Stimulated activated naive CD8-positive, alpha-beta T cell treated with anti-CD3 and anti-CD28 coated beads, Interleukin-15, Interleukin-2, amounts not matched to agents 100 ng/mL and 50 ng/mL, for 24 hours (primary cell): ENCODE measurements around the gene BCL2L15.

Experiments used
- H3K27ac Mint-ChIP-seq: one replicate; pipeline ENCODE4 v1.8.0; 2021; ENCODE audit warnings: mild to moderate bottlenecking, mixed read lengths
- H3K27me3 Mint-ChIP-seq: one replicate; pipeline ENCODE4 v1.8.0; 2021; ENCODE audit warnings: mixed read lengths
- H3K36me3 Mint-ChIP-seq: one replicate; pipeline ENCODE4 v1.8.0; 2021; ENCODE audit warnings: low read depth, mixed read lengths
- H3K4me1 Mint-ChIP-seq: one replicate; pipeline ENCODE4 v1.8.0; 2021; ENCODE audit warnings: low read depth, mixed read lengths
- H3K4me3 Mint-ChIP-seq: one replicate; pipeline ENCODE4 v1.8.0; 2021; ENCODE audit warnings: mild to moderate bottlenecking, mixed read lengths
- H3K9me3 Mint-ChIP-seq: one replicate; pipeline ENCODE4 v1.8.0; 2021; ENCODE audit warnings: mixed read lengths

The BCL2L15 gene

GRCh38 chr1:113895098-113895497, 7.7 kb upstream of the BCL2L15 start:
- H3K27me3 Mint-ChIP-seq: no peaks in the 10 kb centered on the region
- H3K4me3 Mint-ChIP-seq: no peak overlapping the region
- H3K4me1 Mint-ChIP-seq: peaks cover 21% of the 10 kb centered on the region
- no peaks in the 10 kb centered on the region for H3K9me3 Mint-ChIP-seq
- no peak overlapping the region for H3K27ac Mint-ChIP-seq
- H3K36me3 Mint-ChIP-seq: peaks cover 66% of the 10 kb centered on the region

- no peaks in the 10 kb centered on the region for H3K27me3 Mint-ChIP-seq
- peaks cover 9% of the 10 kb centered on the region for H3K4me1 Mint-ChIP-seq
- no peak overlapping the region for H3K27ac Mint-ChIP-seq
- no peak overlapping the region for H3K4me3 Mint-ChIP-seq
- H3K9me3 Mint-ChIP-seq: no peaks in the 10 kb centered on the region
- H3K36me3 Mint-ChIP-seq: peaks cover 47% of the 10 kb centered on the region
Measured at GRCh38 chr1:113893267-113893666, 5.9 kb upstream of the BCL2L15 start.

- H3K9me3 Mint-ChIP-seq: no peaks in the 10 kb centered on the region
- peaks cover 40% of the 10 kb centered on the region for H3K36me3 Mint-ChIP-seq
- H3K4me3 Mint-ChIP-seq: no peak overlapping the region
- H3K27ac Mint-ChIP-seq: no peak overlapping the region
- peaks cover 12% of the 10 kb centered on the region for H3K4me1 Mint-ChIP-seq
- no peaks in the 10 kb centered on the region for H3K27me3 Mint-ChIP-seq
Measured at GRCh38 chr1:113891631-113892220, 4.3 kb upstream of the BCL2L15 start.

GRCh38 chr1:113890816-113891215, 3.4 kb upstream of the BCL2L15 start:
- H3K27me3 Mint-ChIP-seq: no peaks in the 10 kb centered on the region
- no peaks in the 10 kb centered on the region for H3K9me3 Mint-ChIP-seq
- H3K27ac Mint-ChIP-seq: no peak overlapping the region
- H3K4me1 Mint-ChIP-seq: peaks cover 12% of the 10 kb centered on the region
- no peak overlapping the region for H3K4me3 Mint-ChIP-seq
- H3K36me3 Mint-ChIP-seq: peaks cover 31% of the 10 kb centered on the region

GRCh38 chr1:113886417-113887401, 672 bp downstream of the BCL2L15 start:
- Mint-ChIP-seq H3K27ac (no peak overlapping the region), H3K9me3 (no peaks in the 10 kb centered on the region), H3K36me3 (peaks cover 9% of the 10 kb centered on the region), H3K4me3 (no peak overlapping the region), H3K27me3 (no peaks in the 10 kb centered on the region), H3K4me1 (peaks cover 12% of the 10 kb centered on the region)

- peaks cover 4% of the 10 kb centered on the region for H3K36me3 Mint-ChIP-seq
- no peaks in the 10 kb centered on the region for H3K9me3 Mint-ChIP-seq
- H3K4me1 Mint-ChIP-seq: peaks cover 34% of the 10 kb centered on the region
- H3K27me3 Mint-ChIP-seq: no peaks in the 10 kb centered on the region
- H3K27ac Mint-ChIP-seq: no peak overlapping the region
- no peak overlapping the region for H3K4me3 Mint-ChIP-seq
Measured at GRCh38 chr1:113881661-113882060, 5.7 kb downstream of the BCL2L15 start.

- Mint-ChIP-seq H3K9me3 (no peaks in the 10 kb centered on the region), H3K4me1 (peaks cover 50% of the 10 kb centered on the region), H3K36me3 (no peaks in the 10 kb centered on the region), H3K4me3 (no peak overlapping the region), H3K27me3 (no peaks in the 10 kb centered on the region), H3K27ac (no peak overlapping the region)
Measured at GRCh38 chr1:113879739-113880038, 7.7 kb downstream of the BCL2L15 start.

- H3K4me1 Mint-ChIP-seq: peaks cover 83% of the 10 kb centered on the region
- H3K36me3 Mint-ChIP-seq: peaks cover 3% of the 10 kb centered on the region
- H3K9me3 Mint-ChIP-seq: no peaks in the 10 kb centered on the region
- H3K4me3 Mint-ChIP-seq: no peak overlapping the region
- H3K27me3 Mint-ChIP-seq: no peaks in the 10 kb centered on the region
- H3K27ac Mint-ChIP-seq: peak overlapping the region; percentile 95
Measured at GRCh38 chr1:113876176-113876575, 11.2 kb downstream of the BCL2L15 start.

- peak overlapping the region; percentile 1 for H3K4me3 Mint-ChIP-seq
- peak overlapping the region; percentile 95 for H3K27ac Mint-ChIP-seq
- H3K9me3 Mint-ChIP-seq: no peaks in the 10 kb centered on the region
- H3K4me1 Mint-ChIP-seq: peaks cover 78% of the 10 kb centered on the region
- H3K27me3 Mint-ChIP-seq: no peaks in the 10 kb centered on the region
- H3K36me3 Mint-ChIP-seq: peaks cover 8% of the 10 kb centered on the region
Measured at GRCh38 chr1:113875714-113876113, 11.7 kb downstream of the BCL2L15 start.

GRCh38 chr1:113874012-113874879, 13.1 kb downstream of the BCL2L15 start:
- Mint-ChIP-seq H3K27me3 (no peaks in the 10 kb centered on the region), H3K36me3 (peaks cover 19% of the 10 kb centered on the region), H3K27ac (peak overlapping the region; percentile 95), H3K9me3 (no peaks in the 10 kb centered on the region), H3K4me1 (peaks cover 77% of the 10 kb centered on the region), H3K4me3 (peak overlapping the region; percentile 58)

GRCh38 chr1:113872219-113872935, 15.0 kb downstream of the BCL2L15 start:
- Mint-ChIP-seq H3K9me3 (no peaks in the 10 kb centered on the region), H3K36me3 (peaks cover 34% of the 10 kb centered on the region), H3K4me1 (peaks cover 81% of the 10 kb centered on the region), H3K27me3 (no peaks in the 10 kb centered on the region), H3K4me3 (peak overlapping the region; percentile 95), H3K27ac (peak overlapping the region; percentile 99)

- Mint-ChIP-seq H3K9me3 (no peaks in the 10 kb centered on the region), H3K4me1 (peaks cover 85% of the 10 kb centered on the region), H3K36me3 (peaks cover 38% of the 10 kb centered on the region), H3K27me3 (no peaks in the 10 kb centered on the region), H3K27ac (peak within 1 kb of the TSS; percentile 99), H3K4me3 (peak within 1 kb of the TSS; percentile 95)
Measured at GRCh38 chr1:113871597-113872113, 15.7 kb downstream of the BCL2L15 start, which contains the start of gene PTPN22. PTPN22 (minus strand) TSS chr1:113871712.

- H3K27me3 Mint-ChIP-seq: no peaks in the 10 kb centered on the region
- H3K9me3 Mint-ChIP-seq: no peaks in the 10 kb centered on the region
- H3K4me3 Mint-ChIP-seq: peak overlapping the region; percentile 95
- H3K4me1 Mint-ChIP-seq: peaks cover 87% of the 10 kb centered on the region
- peak overlapping the region; percentile 99 for H3K27ac Mint-ChIP-seq
- peaks cover 44% of the 10 kb centered on the region for H3K36me3 Mint-ChIP-seq
Measured at GRCh38 chr1:113870778-113871177, 16.6 kb downstream of the BCL2L15 start.
